ENCODE data around the gene TAF10.

Gene TAF10

GRCh38 chr11:6633422-6634408 is 21.7 kb upstream of the TAF10 start:
- Histone ChIP-seq H3K4me1 (no peaks in the 10 kb centered on the region), H3K4me3 (ENCODE audit: low read depth, low read length) (no peak overlapping the region), H3K27me3 (no peaks in the 10 kb centered on the region), H3K36me3 (no peaks in the 10 kb centered on the region), H3K9me3 (no peaks in the 10 kb centered on the region)
- no peak for DNase-seq
- TF ChIP-seq CTCF (IDR thresholded peaks at IDR 0.05; ENCODE audit: low read depth, low read length) = no peak

DNA sequence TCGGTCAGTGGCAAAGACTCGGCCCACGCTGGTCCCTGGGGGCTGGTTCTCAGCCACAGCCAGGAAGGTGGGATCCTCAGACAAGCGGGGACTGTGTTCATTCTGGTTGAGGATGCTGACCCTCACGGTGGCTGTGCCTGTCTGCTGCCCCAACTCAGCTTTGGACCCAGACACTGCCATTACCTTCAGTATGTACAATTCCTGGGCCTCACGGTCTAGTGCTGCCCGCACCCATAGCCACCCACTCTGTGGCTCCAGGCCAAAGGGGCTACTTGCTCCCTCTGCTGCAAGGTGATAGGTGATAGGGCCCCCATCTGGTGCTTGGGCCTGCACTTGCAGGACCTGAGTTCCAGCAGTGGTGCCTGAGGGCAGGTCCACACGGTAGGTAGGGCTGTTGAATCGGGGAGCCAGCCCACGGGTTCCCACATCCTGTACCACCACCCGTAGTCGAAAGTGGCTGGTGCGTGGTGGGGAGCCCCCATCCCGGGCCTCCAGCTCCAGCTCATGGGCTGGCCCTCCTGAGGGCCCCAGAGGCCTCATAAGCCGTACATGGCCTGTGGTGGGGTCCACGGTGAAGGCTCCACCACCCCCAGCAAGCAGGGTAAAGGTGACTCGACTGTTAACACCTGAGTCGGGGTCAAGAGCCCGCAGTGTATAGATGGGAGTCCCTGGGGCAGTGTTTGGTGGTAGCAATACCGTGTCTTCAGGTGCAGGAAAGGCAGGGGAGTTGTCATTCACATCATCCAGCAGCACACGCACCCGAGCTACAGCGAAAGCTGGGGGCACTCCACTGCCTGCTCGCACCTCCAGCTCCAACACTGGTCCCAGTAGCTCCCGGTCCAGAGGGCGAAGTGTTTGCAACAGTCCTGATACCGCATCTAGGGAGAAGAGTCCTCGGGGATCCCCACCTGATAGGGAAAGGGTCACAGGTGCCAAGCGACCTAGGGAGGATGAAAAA is 20.4 kb upstream of the TAF10 start:
- Histone ChIP-seq H3K36me3 (no peaks in the 10 kb centered on the region), H3K4me1 (no peaks in the 10 kb centered on the region), H3K27me3 (no peaks in the 10 kb centered on the region), H3K9me3 (no peaks in the 10 kb centered on the region), H3K4me3 (ENCODE audit: low read depth, low read length) (no peak overlapping the region)
- TF ChIP-seq CTCF (IDR thresholded peaks at IDR 0.05; ENCODE audit: low read depth, low read length) = no peak
- DNase-seq = no peak

DNA sequence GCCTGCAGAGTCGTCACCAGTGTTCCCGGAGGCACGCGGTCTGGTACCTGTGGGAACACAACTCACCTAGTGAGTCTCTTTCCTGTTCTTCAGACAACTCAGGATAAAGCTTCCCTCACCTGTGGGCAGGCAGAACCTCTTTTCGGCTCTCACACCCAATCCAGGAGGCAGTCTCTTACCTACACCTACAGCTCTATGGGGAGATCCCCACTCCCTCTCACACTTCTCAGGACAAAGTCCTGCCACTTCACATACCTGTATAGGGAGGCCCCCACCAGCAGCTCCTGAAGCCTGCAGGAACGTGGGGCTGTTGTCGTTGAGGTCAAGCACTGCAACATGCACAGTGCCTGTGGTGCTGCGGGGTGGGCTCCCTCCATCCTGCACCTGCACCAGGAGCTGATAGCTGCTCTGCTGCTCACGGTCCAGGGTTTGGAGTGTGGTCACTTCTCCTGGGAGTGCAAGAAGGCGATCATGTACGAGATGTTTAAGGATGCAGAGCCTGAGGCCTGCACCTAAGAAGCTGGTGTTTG is 19.4 kb upstream of the TAF10 start:
- TF ChIP-seq CTCF (IDR thresholded peaks at IDR 0.05; ENCODE audit: low read depth, low read length) = no peak
- DNase-seq = no peak
- H3K4me3 ChIP-seq (ENCODE audit: low read depth, low read length) = no peak overlapping the region
- H3K9me3 ChIP-seq = no peaks in the 10 kb centered on the region
- no peaks in the 10 kb centered on the region for H3K4me1 ChIP-seq
- H3K36me3 ChIP-seq = no peaks in the 10 kb centered on the region
- H3K27me3 ChIP-seq = no peaks in the 10 kb centered on the region

- no peak for DNase-seq
- Histone ChIP-seq H3K9me3 (no peaks in the 10 kb centered on the region), H3K27me3 (no peaks in the 10 kb centered on the region), H3K4me1 (no peaks in the 10 kb centered on the region), H3K36me3 (no peaks in the 10 kb centered on the region), H3K4me3 (ENCODE audit: low read depth, low read length) (no peak overlapping the region)
- no peak for TF ChIP-seq CTCF (IDR thresholded peaks at IDR 0.05; ENCODE audit: low read depth, low read length)
Observed at GRCh38 chr11:6630632-6631291, 18.7 kb upstream of the TAF10 start.

DNA sequence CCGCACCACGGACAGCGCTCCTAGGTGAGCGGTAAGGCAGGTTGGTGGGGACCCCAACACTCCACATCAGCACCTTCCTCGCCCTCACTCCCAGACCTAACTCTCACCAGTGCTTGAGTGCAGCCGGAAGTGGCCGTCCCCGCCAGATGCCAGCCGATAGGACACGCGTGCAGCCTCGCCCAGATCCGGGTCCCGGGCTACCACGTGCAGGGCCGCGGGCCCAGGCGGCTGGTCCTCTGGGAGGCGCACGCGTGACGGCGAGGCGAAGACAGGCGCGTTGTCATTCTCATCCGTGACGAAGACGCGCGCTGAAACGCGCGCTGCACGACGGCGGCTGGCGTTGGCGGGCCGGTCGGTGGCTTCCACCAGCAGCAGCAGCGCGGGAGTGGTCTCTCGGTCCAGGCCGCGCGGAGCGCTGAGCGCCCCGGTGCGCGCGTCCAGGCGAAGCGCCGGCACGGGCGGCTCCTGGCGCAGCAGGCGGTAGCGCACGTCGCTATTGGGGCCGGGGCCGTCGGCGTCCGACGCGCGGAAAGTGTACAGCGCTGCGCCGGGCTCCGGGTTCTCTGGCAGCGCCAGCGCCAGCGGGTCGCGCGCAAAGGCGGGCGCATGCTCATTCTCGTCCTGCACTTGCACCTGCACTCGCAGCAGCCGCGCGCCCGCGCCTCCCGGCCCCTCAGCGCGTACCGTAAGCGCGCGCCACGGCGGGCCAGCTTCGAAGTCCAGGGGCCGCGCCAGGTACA is 18.0 kb upstream of the TAF10 start:
- no peak for DNase-seq
- Histone ChIP-seq H3K27me3 (no peaks in the 10 kb centered on the region), H3K9me3 (no peaks in the 10 kb centered on the region), H3K4me1 (no peaks in the 10 kb centered on the region), H3K36me3 (no peaks in the 10 kb centered on the region), H3K4me3 (ENCODE audit: low read depth, low read length) (no peak overlapping the region)
- no peak for TF ChIP-seq CTCF (IDR thresholded peaks at IDR 0.05; ENCODE audit: low read depth, low read length)

Measured in BE2C (cell line).